ENCODE data around the gene NOS3. TPM values are rescaled to one million over a fixed set of nuclear protein-coding genes. Genes with fewer than 3 reads are reported as not detected.
"Not testable (repeated sequence)": the region's sequence is repeated elsewhere in the genome, so short reads cannot be mapped to it uniquely, and the experiment has no call there.

The NOS3 gene
- polyA plus RNA-seq, 1 donor from 2014 or later, result not detected

- H3K79me2 ChIP-seq (replicated peaks; ENCODE audit: insufficient read depth, low read length), result no peaks in the 10 kb centered on the region
- H3K9ac ChIP-seq (ENCODE audit: low read length), result no peak overlapping the region
- H3K9me2 ChIP-seq (ENCODE audit: insufficient read depth, low read length), result no peaks in the 10 kb centered on the region
- H3K4me3 ChIP-seq (ENCODE audit: low read length), result no peak overlapping the region
- H2AFZ ChIP-seq (ENCODE audit: low read depth, low read length), result no peak overlapping the region
- no peaks in the 10 kb centered on the region for H4K20me1 ChIP-seq (ENCODE audit: insufficient read depth)
- no peak for TF ChIP-seq EP300 (conservative IDR thresholded peaks at IDR 0.05; ENCODE audit: poor library complexity, severe bottlenecking)
- TF ChIP-seq POLR2AphosphoS5 (IDR thresholded peaks at IDR 0.05), result no peak
- no peaks in the 10 kb centered on the region for H3K9me3 ChIP-seq (ENCODE audit: low read length)
- no peaks in the 10 kb centered on the region for H3F3A ChIP-seq (ENCODE audit: insufficient read depth, low read length, poor library complexity, severe bottlenecking)
- no peaks in the 10 kb centered on the region for H3K36me3 ChIP-seq (ENCODE audit: insufficient read depth, low read length)
- H3K4me2 ChIP-seq (ENCODE audit: low read length), result no peak overlapping the region
- H3K27ac ChIP-seq (ENCODE audit: low read length), result no peak overlapping the region
- no peaks in the 10 kb centered on the region for H3K27me3 ChIP-seq (ENCODE audit: insufficient read depth, low read depth, low read length)
Observed at GRCh38 chr7:151010307-151011096, 19.7 kb downstream of the NOS3 start.

DNA sequence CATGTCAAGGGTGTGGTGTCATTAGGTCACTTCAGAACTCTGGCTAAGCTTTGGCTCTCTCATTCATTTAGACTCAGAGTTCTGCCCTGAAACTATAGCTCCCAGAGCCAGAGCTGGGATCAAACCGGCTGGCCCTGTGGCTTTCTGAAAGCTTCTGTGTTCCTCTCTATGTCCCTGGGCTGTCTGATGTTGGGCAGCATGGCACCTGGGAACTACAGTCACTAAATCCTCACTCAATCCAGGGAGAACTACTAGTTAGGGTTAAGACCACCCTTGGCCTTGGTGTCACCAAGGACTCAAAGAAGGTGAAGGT, 20.2 kb downstream of the NOS3 start:
- no peaks in the 10 kb centered on the region for H3K79me2 ChIP-seq (replicated peaks; ENCODE audit: insufficient read depth, low read length)
- no peak overlapping the region for H3K4me2 ChIP-seq (ENCODE audit: low read length)
- TF ChIP-seq POLR2AphosphoS5 (IDR thresholded peaks at IDR 0.05) (no peak), EP300 (conservative IDR thresholded peaks at IDR 0.05; ENCODE audit: poor library complexity, severe bottlenecking) (no peak), TAF1 (IDR thresholded peaks at IDR 0.05; ENCODE audit: low read depth) (no peak), MXI1 (conservative IDR thresholded peaks at IDR 0.05; ENCODE audit: poor library complexity, severe bottlenecking) (no peak), SMC3 (conservative IDR thresholded peaks at IDR 0.05; ENCODE audit: poor library complexity) (no peak), EZH2 (IDR thresholded peaks at IDR 0.05; ENCODE audit: borderline replicate concordance, insufficient read depth, low read length, poor library complexity, severe bottlenecking) (no peak), RAD21 (conservative IDR thresholded peaks at IDR 0.05) (no peak)
- TF ChIP-seq, protein P1, sequence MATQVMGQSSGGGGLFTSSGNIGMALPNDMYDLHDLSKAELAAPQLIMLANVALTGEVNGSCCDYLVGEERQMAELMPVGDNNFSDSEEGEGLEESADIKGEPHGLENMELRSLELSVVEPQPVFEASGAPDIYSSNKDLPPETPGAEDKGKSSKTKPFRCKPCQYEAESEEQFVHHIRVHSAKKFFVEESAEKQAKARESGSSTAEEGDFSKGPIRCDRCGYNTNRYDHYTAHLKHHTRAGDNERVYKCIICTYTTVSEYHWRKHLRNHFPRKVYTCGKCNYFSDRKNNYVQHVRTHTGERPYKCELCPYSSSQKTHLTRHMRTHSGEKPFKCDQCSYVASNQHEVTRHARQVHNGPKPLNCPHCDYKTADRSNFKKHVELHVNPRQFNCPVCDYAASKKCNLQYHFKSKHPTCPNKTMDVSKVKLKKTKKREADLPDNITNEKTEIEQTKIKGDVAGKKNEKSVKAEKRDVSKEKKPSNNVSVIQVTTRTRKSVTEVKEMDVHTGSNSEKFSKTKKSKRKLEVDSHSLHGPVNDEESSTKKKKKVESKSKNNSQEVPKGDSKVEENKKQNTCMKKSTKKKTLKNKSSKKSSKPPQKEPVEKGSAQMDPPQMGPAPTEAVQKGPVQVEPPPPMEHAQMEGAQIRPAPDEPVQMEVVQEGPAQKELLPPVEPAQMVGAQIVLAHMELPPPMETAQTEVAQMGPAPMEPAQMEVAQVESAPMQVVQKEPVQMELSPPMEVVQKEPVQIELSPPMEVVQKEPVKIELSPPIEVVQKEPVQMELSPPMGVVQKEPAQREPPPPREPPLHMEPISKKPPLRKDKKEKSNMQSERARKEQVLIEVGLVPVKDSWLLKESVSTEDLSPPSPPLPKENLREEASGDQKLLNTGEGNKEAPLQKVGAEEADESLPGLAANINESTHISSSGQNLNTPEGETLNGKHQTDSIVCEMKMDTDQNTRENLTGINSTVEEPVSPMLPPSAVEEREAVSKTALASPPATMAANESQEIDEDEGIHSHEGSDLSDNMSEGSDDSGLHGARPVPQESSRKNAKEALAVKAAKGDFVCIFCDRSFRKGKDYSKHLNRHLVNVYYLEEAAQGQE (IDR thresholded peaks at IDR 0.05; ENCODE audit: borderline replicate concordance), result no peak
- TF ChIP-seq, protein P2, sequence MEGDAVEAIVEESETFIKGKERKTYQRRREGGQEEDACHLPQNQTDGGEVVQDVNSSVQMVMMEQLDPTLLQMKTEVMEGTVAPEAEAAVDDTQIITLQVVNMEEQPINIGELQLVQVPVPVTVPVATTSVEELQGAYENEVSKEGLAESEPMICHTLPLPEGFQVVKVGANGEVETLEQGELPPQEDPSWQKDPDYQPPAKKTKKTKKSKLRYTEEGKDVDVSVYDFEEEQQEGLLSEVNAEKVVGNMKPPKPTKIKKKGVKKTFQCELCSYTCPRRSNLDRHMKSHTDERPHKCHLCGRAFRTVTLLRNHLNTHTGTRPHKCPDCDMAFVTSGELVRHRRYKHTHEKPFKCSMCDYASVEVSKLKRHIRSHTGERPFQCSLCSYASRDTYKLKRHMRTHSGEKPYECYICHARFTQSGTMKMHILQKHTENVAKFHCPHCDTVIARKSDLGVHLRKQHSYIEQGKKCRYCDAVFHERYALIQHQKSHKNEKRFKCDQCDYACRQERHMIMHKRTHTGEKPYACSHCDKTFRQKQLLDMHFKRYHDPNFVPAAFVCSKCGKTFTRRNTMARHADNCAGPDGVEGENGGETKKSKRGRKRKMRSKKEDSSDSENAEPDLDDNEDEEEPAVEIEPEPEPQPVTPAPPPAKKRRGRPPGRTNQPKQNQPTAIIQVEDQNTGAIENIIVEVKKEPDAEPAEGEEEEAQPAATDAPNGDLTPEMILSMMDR (IDR thresholded peaks at IDR 0.05; ENCODE audit: poor library complexity, severe bottlenecking), result no peak
- no peaks in the 10 kb centered on the region for H4K20me1 ChIP-seq (ENCODE audit: insufficient read depth)
- no peaks in the 10 kb centered on the region for H3K27me3 ChIP-seq (ENCODE audit: insufficient read depth, low read depth, low read length)
- no peak overlapping the region for H3K27ac ChIP-seq (ENCODE audit: low read length)
- H3K4me3 ChIP-seq (ENCODE audit: low read length), result no peak overlapping the region
- H3F3A ChIP-seq (ENCODE audit: insufficient read depth, low read length, poor library complexity, severe bottlenecking), result no peaks in the 10 kb centered on the region
- H3K9me3 ChIP-seq (ENCODE audit: low read length), result no peaks in the 10 kb centered on the region
- no peak overlapping the region for H3K9ac ChIP-seq (ENCODE audit: low read length)
- H2AFZ ChIP-seq (ENCODE audit: low read depth, low read length), result no peak overlapping the region
- H3K9me2 ChIP-seq (ENCODE audit: insufficient read depth, low read length), result no peaks in the 10 kb centered on the region
- no peaks in the 10 kb centered on the region for H3K36me3 ChIP-seq (ENCODE audit: insufficient read depth, low read length)

DNA sequence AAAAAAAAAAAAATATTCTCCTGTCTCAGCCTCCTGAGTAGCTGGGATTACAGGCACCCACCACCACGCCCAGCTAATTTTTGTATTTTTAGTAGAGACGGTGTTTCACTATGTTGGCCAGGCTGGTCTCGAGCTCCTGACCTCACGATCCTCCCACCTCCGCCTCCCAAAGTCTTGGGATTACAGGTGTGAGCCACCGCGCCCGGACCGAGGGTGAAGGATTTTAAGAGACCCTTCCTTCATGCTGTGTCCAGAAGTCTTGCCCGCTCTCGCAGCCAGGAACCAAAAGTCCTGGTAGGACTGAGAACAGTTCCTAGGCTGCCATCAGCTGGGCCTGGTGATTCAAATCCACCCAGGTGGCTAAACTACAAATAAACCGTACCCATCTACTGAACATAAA, 20.8 kb downstream of the NOS3 start:
- H3F3A ChIP-seq (ENCODE audit: insufficient read depth, low read length, poor library complexity, severe bottlenecking); H3K4me3 ChIP-seq (ENCODE audit: low read length); H3K36me3 ChIP-seq (ENCODE audit: insufficient read depth, low read length); H2AFZ ChIP-seq (ENCODE audit: low read depth, low read length); H3K9me3 ChIP-seq (ENCODE audit: low read length); H3K79me2 ChIP-seq (replicated peaks; ENCODE audit: insufficient read depth, low read length); H3K27ac ChIP-seq (ENCODE audit: low read length); H3K27me3 ChIP-seq (ENCODE audit: insufficient read depth, low read depth, low read length); H4K20me1 ChIP-seq (ENCODE audit: insufficient read depth); H3K9me2 ChIP-seq (ENCODE audit: insufficient read depth, low read length); H3K9ac ChIP-seq (ENCODE audit: low read length); H3K4me2 ChIP-seq (ENCODE audit: low read length): not testable (repeated sequence)
